ENCODE data around the gene CORO1C. TPM values are rescaled to one million over a fixed set of nuclear protein-coding genes. Genes with fewer than 3 reads are reported as not detected.

Gene CORO1C
- total and polyA plus RNA-seq, 9 of the 15 experiments (the other 6 are each of a cell fraction or from before 2014, with no cell fraction given) = 55.2 to 280 (median 150) TPM

- no peak; the same call in 1 of the 2 replicates for TF ChIP-seq ZBTB12 (CRISPR knock-in tag; IDR thresholded peaks at IDR 0.05)
- no peak for TF ChIP-seq CGGBP1 (CRISPR knock-in tag; IDR thresholded peaks at IDR 0.05)
- TF ChIP-seq, protein P1, sequence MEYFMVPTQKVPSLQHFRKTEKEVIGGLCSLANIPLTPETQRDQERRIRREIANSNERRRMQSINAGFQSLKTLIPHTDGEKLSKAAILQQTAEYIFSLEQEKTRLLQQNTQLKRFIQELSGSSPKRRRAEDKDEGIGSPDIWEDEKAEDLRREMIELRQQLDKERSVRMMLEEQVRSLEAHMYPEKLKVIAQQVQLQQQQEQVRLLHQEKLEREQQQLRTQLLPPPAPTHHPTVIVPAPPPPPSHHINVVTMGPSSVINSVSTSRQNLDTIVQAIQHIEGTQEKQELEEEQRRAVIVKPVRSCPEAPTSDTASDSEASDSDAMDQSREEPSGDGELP (CRISPR knock-in tag; IDR thresholded peaks at IDR 0.05; ENCODE audit: borderline replicate concordance) = 0 out of 2 replicates have a peak, but pooled peaks have one; percentile 27
- no peak for TF ChIP-seq NFYB (IDR thresholded peaks at IDR 0.05; ENCODE audit: extremely low read depth, insufficient read length)
- 0 out of 2 replicates have a peak, but pooled peaks have one; percentile 56 for TF ChIP-seq SMARCA4 (IDR thresholded peaks at IDR 0.05)
- TF ChIP-seq RUNX1 (IDR thresholded peaks at IDR 0.05; ENCODE audit: low read depth) = no peak; the same call in 1 of the 2 replicates
- TF ChIP-seq, protein P2, sequence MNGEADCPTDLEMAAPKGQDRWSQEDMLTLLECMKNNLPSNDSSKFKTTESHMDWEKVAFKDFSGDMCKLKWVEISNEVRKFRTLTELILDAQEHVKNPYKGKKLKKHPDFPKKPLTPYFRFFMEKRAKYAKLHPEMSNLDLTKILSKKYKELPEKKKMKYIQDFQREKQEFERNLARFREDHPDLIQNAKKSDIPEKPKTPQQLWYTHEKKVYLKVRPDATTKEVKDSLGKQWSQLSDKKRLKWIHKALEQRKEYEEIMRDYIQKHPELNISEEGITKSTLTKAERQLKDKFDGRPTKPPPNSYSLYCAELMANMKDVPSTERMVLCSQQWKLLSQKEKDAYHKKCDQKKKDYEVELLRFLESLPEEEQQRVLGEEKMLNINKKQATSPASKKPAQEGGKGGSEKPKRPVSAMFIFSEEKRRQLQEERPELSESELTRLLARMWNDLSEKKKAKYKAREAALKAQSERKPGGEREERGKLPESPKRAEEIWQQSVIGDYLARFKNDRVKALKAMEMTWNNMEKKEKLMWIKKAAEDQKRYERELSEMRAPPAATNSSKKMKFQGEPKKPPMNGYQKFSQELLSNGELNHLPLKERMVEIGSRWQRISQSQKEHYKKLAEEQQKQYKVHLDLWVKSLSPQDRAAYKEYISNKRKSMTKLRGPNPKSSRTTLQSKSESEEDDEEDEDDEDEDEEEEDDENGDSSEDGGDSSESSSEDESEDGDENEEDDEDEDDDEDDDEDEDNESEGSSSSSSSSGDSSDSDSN (IDR thresholded peaks at IDR 0.05; ENCODE audit: borderline replicate concordance in 1 of 2, low read depth in 2 of 2, low read length in 2 of 2) = peak; percentile 68 to 88; a peak in 2 of 4 replicates
- no peak for TF ChIP-seq EZH2 (IDR thresholded peaks at IDR 0.05; ENCODE audit: borderline replicate concordance, low read depth, low read length)
- TF ChIP-seq, protein P3, sequence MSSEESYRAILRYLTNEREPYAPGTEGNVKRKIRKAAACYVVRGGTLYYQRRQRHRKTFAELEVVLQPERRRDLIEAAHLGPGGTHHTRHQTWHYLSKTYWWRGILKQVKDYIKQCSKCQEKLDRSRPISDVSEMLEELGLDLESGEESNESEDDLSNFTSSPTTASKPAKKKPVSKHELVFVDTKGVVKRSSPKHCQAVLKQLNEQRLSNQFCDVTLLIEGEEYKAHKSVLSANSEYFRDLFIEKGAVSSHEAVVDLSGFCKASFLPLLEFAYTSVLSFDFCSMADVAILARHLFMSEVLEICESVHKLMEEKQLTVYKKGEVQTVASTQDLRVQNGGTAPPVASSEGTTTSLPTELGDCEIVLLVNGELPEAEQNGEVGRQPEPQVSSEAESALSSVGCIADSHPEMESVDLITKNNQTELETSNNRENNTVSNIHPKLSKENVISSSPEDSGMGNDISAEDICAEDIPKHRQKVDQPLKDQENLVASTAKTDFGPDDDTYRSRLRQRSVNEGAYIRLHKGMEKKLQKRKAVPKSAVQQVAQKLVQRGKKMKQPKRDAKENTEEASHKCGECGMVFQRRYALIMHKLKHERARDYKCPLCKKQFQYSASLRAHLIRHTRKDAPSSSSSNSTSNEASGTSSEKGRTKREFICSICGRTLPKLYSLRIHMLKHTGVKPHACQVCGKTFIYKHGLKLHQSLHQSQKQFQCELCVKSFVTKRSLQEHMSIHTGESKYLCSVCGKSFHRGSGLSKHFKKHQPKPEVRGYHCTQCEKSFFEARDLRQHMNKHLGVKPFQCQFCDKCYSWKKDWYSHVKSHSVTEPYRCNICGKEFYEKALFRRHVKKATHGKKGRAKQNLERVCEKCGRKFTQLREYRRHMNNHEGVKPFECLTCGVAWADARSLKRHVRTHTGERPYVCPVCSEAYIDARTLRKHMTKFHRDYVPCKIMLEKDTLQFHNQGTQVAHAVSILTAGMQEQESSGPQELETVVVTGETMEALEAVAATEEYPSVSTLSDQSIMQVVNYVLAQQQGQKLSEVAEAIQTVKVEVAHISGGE (CRISPR knock-in tag; IDR thresholded peaks at IDR 0.05) = peak in 1 of 3 experiments; percentile 34; a peak in 1 of 6 replicates
- no peak; the same call in 1 of the 2 replicates for TF ChIP-seq BHLHE40 (IDR thresholded peaks at IDR 0.05; ENCODE audit: low read length)
- TF ChIP-seq WHSC1 (IDR thresholded peaks at IDR 0.05; ENCODE audit: low read length) = no peak
- no peak for TF ChIP-seq FOXJ2 (tag; IDR thresholded peaks at IDR 0.05)
- TF ChIP-seq, protein P4, sequence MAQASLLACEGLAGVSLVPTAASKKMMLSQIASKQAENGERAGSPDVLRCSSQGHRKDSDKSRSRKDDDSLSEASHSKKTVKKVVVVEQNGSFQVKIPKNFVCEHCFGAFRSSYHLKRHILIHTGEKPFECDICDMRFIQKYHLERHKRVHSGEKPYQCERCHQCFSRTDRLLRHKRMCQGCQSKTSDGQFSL (CRISPR knock-in tag; IDR thresholded peaks at IDR 0.05) = no peak
- TF ChIP-seq, protein P4 (tag; IDR thresholded peaks at IDR 0.05) = no peak
- no peak for TF ChIP-seq GATAD2A (IDR thresholded peaks at IDR 0.05)
- TF ChIP-seq ZNF143 (CRISPR knock-in tag; IDR thresholded peaks at IDR 0.05) = no peak
- TF ChIP-seq CBFA2T3 (IDR thresholded peaks at IDR 0.05) = peak; percentile 52
- no peak for TF ChIP-seq SNIP1 (IDR thresholded peaks at IDR 0.05; ENCODE audit: low read depth)
- no peak for TF ChIP-seq HEY1 (CRISPR knock-in tag; IDR thresholded peaks at IDR 0.05; ENCODE audit: borderline replicate concordance)
Measured at GRCh38 chr12:108629824-108630476, 101.4 kb downstream of the CORO1C start (continued).
